Muscle of leg (tissue), 11 donors: ENCODE data around the gene PCGF6. TPM values are rescaled to one million over a fixed set of nuclear protein-coding genes. Genes with fewer than 3 reads are reported as not detected.

Experiments used
- DNase-seq: peaks from one replicate; pipeline ENCODE4 v3.0.0; 2013
- H3K27ac ChIP-seq: one replicate; pipeline ENCODE4 v1.5.1; 2013; ENCODE audit warnings: mild to moderate bottlenecking, low read length, control low read depth
- H3K27me3 ChIP-seq: one replicate; pipeline ENCODE4 v1.6.1; 2013; ENCODE audit warnings: low read length; ENCODE audit not compliant: control insufficient read depth, insufficient read depth
- H3K36me3 ChIP-seq: one replicate; pipeline ENCODE4 v1.6.1; 2013; ENCODE audit warnings: low read length; ENCODE audit not compliant: control insufficient read depth, insufficient read depth
- H3K4me1 ChIP-seq: one replicate; pipeline ENCODE4 v1.6.1; 2013; ENCODE audit warnings: low read length; ENCODE audit not compliant: control insufficient read depth, insufficient read depth
- H3K4me3 ChIP-seq: one replicate; pipeline ENCODE4 v1.5.1; 2013; ENCODE audit warnings: low read length, control low read depth
- H3K9me3 ChIP-seq: replicated peaks from 2 replicates; pipeline ENCODE4 v1.6.1; 2013; ENCODE audit warnings: low read depth, low read length; ENCODE audit not compliant: control insufficient read depth
- WGBS: methylation state at CpG from one replicate; pipeline ENCODE4 v1.1.5; 2013; ENCODE audit warnings: missing lambda C conversion rate; ENCODE audit not compliant: insufficient coverage; 5-methylcytosine and 5-hydroxymethylcytosine counted together
- polyA plus RNA-seq, 8 donors: library from polyadenylated mRNA; unstranded; fragments of 120-200 nt; gene quantifications; one replicate each; pipeline versions ENCODE4 v1.2.1 to v1.2.3, GENCODE V29; 2013; ENCODE audit warnings: inconsistent platforms in 1 of 8, low replicate concordance in 1 of 8; ENCODE audit not compliant: insufficient read length in 8 of 8, insufficient read depth in 1 of 8
- total RNA-seq: library from RNA; stranded (reverse); fragments of 120-200 nt; gene quantifications from one replicate; pipeline ENCODE4 v1.2.4, GENCODE V29; 2013

The PCGF6 gene
- total and polyA plus RNA-seq, 9 donors, result 7.6 to 9.8 (median 9.1) TPM

- 1% methylated on average over 14 of the region's 14 CpGs for WGBS
These were observed 69.2 kb downstream of the PCGF6 start for GRCh38 chr10:103281753-103282152.

GRCh38 chr10:103280506-103280905 lies 70.4 kb downstream of the PCGF6 start:
- Histone ChIP-seq H3K9me3 (no peaks in the 10 kb centered on the region), H3K36me3 (no peaks in the 10 kb centered on the region), H3K27ac (no peak overlapping the region), H3K4me3 (no peak overlapping the region), H3K27me3 (peaks cover 37% of the 10 kb centered on the region), H3K4me1 (peaks cover 15% of the 10 kb centered on the region)
- no CpG with 5 or more reads among the region's 2 CpGs for WGBS
- DNase-seq, result no peak

More at GRCh38 chr10:103281753-103282152, 69.2 kb downstream of the PCGF6 start:
- Histone ChIP-seq H3K27me3 (peaks cover 26% of the 10 kb centered on the region), H3K36me3 (no peaks in the 10 kb centered on the region), H3K4me1 (peaks cover 10% of the 10 kb centered on the region), H3K9me3 (no peaks in the 10 kb centered on the region), H3K4me3 (no peak overlapping the region), H3K27ac (no peak overlapping the region)
- peak; percentile 81 for DNase-seq

GRCh38 chr10:103280031-103280430 lies 70.9 kb downstream of the PCGF6 start:
- WGBS, result no CpG with 5 or more reads among the region's 3 CpGs
- peaks cover 42% of the 10 kb centered on the region for H3K27me3 ChIP-seq
- H3K4me3 ChIP-seq, result no peak overlapping the region
- no peaks in the 10 kb centered on the region for H3K36me3 ChIP-seq
- peaks cover 15% of the 10 kb centered on the region for H3K4me1 ChIP-seq
- H3K27ac ChIP-seq, result no peak overlapping the region
- H3K9me3 ChIP-seq, result no peaks in the 10 kb centered on the region
- DNase-seq, result no peak

- DNase-seq, result peak; percentile 62
- peaks cover 15% of the 10 kb centered on the region for H3K4me1 ChIP-seq
- peaks cover 45% of the 10 kb centered on the region for H3K27me3 ChIP-seq
- no peaks in the 10 kb centered on the region for H3K9me3 ChIP-seq
- no peaks in the 10 kb centered on the region for H3K36me3 ChIP-seq
- H3K27ac ChIP-seq, result no peak overlapping the region
- 0% methylated on average over 11 of the region's 11 CpGs for WGBS
- no peak overlapping the region for H3K4me3 ChIP-seq
These were observed 72.1 kb downstream of the PCGF6 start for GRCh38 chr10:103278862-103279298.

- WGBS, result 10% methylated on average over 8 of the region's 12 CpGs
- Histone ChIP-seq H3K36me3 (no peaks in the 10 kb centered on the region), H3K9me3 (no peaks in the 10 kb centered on the region), H3K4me1 (peaks cover 15% of the 10 kb centered on the region), H3K4me3 (no peak overlapping the region), H3K27ac (no peak overlapping the region), H3K27me3 (peaks cover 45% of the 10 kb centered on the region)
- no peak for DNase-seq
These were observed 72.5 kb downstream of the PCGF6 start for GRCh38 chr10:103278537-103278823.

- no peaks in the 10 kb centered on the region for H3K36me3 ChIP-seq
- 5% methylated on average over 73 of the region's 76 CpGs for WGBS
- H3K4me3 ChIP-seq, result no peak overlapping the region
These were observed 73.0 kb downstream of the PCGF6 start for GRCh38 chr10:103277713-103278536.

GRCh38 chr10:103276896-103277712 lies 73.8 kb downstream of the PCGF6 start, which contains the start of gene INA:
TSS of gene INA (plus strand) at chr10:103277138. CDS start at chr10:103277212, 74 bp downstream.
- peak; percentile 23 for DNase-seq
- under 1% methylated on average over 105 of the region's 105 CpGs for WGBS
- no peak within 1 kb of the TSS for H3K4me3 ChIP-seq

More at GRCh38 chr10:103277713-103278536, 73.0 kb downstream of the PCGF6 start:
- H3K9me3 ChIP-seq, result no peaks in the 10 kb centered on the region
- DNase-seq, result no peak
- no peak overlapping the region for H3K27ac ChIP-seq
- peaks cover 45% of the 10 kb centered on the region for H3K27me3 ChIP-seq
- peaks cover 15% of the 10 kb centered on the region for H3K4me1 ChIP-seq

GRCh38 chr10:103276251-103276895 lies 74.6 kb downstream of the PCGF6 start:
- peaks cover 10% of the 10 kb centered on the region for H3K4me1 ChIP-seq
- no peaks in the 10 kb centered on the region for H3K9me3 ChIP-seq
- H3K4me3 ChIP-seq, result no peak overlapping the region
- DNase-seq, result no peak
- 13% methylated on average over 16 of the region's 21 CpGs for WGBS
- H3K36me3 ChIP-seq, result no peaks in the 10 kb centered on the region
- H3K27ac ChIP-seq, result no peak overlapping the region
- H3K27me3 ChIP-seq, result peaks cover 45% of the 10 kb centered on the region

More at GRCh38 chr10:103276896-103277712, 73.8 kb downstream of the PCGF6 start, which contains the start of gene INA:
- Histone ChIP-seq H3K27me3 (peaks cover 45% of the 10 kb centered on the region), H3K36me3 (no peaks in the 10 kb centered on the region), H3K9me3 (no peaks in the 10 kb centered on the region), H3K4me1 (peaks cover 15% of the 10 kb centered on the region), H3K27ac (no peak within 1 kb of the TSS)

- Histone ChIP-seq H3K4me1 (peaks cover 10% of the 10 kb centered on the region), H3K36me3 (no peaks in the 10 kb centered on the region), H3K9me3 (no peaks in the 10 kb centered on the region), H3K27ac (no peak overlapping the region), H3K4me3 (no peak overlapping the region), H3K27me3 (peaks cover 31% of the 10 kb centered on the region)
- 32% methylated on average over 4 of the region's 4 CpGs for WGBS
- peak; percentile 12 for DNase-seq
These were observed 77.9 kb downstream of the PCGF6 start for GRCh38 chr10:103273041-103273441.
